ENCODE results near the gene PDIA6. TPM values are rescaled to one million over a fixed set of nuclear protein-coding genes. Genes with fewer than 3 reads are reported as not detected.

PDIA6 gene
- total RNA-seq, 4 donors from 2014 or later, result 81.6 to 131 (median 107) TPM

GRCh38 chr2:10833021-10833420 is 20.4 kb upstream of the PDIA6 start:
- peaks cover 0 to 15% (median 0%) of the 10 kb centered on the region in 3 donors for H3K4me1 ChIP-seq
- H3K36me3 ChIP-seq, result no peaks in the 10 kb centered on the region
- DNase-seq, result no peak
- no peak overlapping the region for H3K4me3 ChIP-seq
- intact Hi-C loops (cut with DNase I), result no loop called here
- TF ChIP-seq, protein P1, sequence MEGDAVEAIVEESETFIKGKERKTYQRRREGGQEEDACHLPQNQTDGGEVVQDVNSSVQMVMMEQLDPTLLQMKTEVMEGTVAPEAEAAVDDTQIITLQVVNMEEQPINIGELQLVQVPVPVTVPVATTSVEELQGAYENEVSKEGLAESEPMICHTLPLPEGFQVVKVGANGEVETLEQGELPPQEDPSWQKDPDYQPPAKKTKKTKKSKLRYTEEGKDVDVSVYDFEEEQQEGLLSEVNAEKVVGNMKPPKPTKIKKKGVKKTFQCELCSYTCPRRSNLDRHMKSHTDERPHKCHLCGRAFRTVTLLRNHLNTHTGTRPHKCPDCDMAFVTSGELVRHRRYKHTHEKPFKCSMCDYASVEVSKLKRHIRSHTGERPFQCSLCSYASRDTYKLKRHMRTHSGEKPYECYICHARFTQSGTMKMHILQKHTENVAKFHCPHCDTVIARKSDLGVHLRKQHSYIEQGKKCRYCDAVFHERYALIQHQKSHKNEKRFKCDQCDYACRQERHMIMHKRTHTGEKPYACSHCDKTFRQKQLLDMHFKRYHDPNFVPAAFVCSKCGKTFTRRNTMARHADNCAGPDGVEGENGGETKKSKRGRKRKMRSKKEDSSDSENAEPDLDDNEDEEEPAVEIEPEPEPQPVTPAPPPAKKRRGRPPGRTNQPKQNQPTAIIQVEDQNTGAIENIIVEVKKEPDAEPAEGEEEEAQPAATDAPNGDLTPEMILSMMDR (IDR thresholded peaks at IDR 0.05), result no peak
- TF ChIP-seq POLR2A (IDR thresholded peaks at IDR 0.05), result no peak
- peaks cover 0 to 80% (median 0%) of the 10 kb centered on the region in 4 donors for H3K27me3 ChIP-seq
- no peak overlapping the region for H3K27ac ChIP-seq
- no peaks in the 10 kb centered on the region for H3K9me3 ChIP-seq
- WGBS, 2 donors, result 84% methylated on average over 7 of the region's 10 CpGs; no CpG with 5 or more reads in 1 of the 2 donors

GRCh38 chr2:10832203-10832936 is 19.8 kb upstream of the PDIA6 start:
- Histone ChIP-seq H3K9me3 (no peaks in the 10 kb centered on the region), H3K4me1 (peaks cover 0 to 15% (median 0%) of the 10 kb centered on the region in 3 donors), H3K27me3 (peaks cover 0 to 81% (median 0%) of the 10 kb centered on the region in 4 donors), H3K27ac (no peak overlapping the region), H3K36me3 (no peaks in the 10 kb centered on the region), H3K4me3 (no peak overlapping the region)
- 6 to 25% methylated on average over 12 to 14 of the region's 30 CpGs for WGBS, 2 donors
- no peak for DNase-seq
- TF ChIP-seq POLR2A (IDR thresholded peaks at IDR 0.05), result no peak
- TF ChIP-seq, protein P1 (IDR thresholded peaks at IDR 0.05), result peak; percentile 90 to 98 (median 95)
- intact Hi-C loops (cut with DNase I), result no loop called here

GRCh38 chr2:10831400-10831985 is 18.9 kb upstream of the PDIA6 start:
- Histone ChIP-seq H3K36me3 (no peaks in the 10 kb centered on the region), H3K9me3 (no peaks in the 10 kb centered on the region), H3K4me3 (no peak overlapping the region), H3K27ac (no peak overlapping the region), H3K27me3 (peaks cover 0 to 81% (median 0%) of the 10 kb centered on the region in 4 donors), H3K4me1 (peaks cover 0 to 15% (median 0%) of the 10 kb centered on the region in 3 donors)
- TF ChIP-seq, protein P1 (IDR thresholded peaks at IDR 0.05), result no peak
- no peak for TF ChIP-seq POLR2A (IDR thresholded peaks at IDR 0.05)
- 46 to 51% methylated on average over 9 to 14 of the region's 16 CpGs for WGBS, 2 donors
- DNase-seq, result no peak
- intact Hi-C loops (cut with DNase I), result no loop called here

- no peak overlapping the region for H3K4me3 ChIP-seq
- H3K27me3 ChIP-seq, result peaks cover 0 to 86% (median 0%) of the 10 kb centered on the region in 4 donors
- H3K4me1 ChIP-seq, result peaks cover 0 to 15% (median 0%) of the 10 kb centered on the region in 3 donors
- 68 to 71% methylated on average over 23 to 26 of the region's 30 CpGs for WGBS, 2 donors
- no peaks in the 10 kb centered on the region for H3K36me3 ChIP-seq
- TF ChIP-seq POLR2A (IDR thresholded peaks at IDR 0.05), result no peak
- TF ChIP-seq, protein P1 (IDR thresholded peaks at IDR 0.05), result no peak
- H3K27ac ChIP-seq, result no peak overlapping the region
- DNase-seq, result no peak
- H3K9me3 ChIP-seq, result no peaks in the 10 kb centered on the region
- intact Hi-C loops (cut with DNase I), result no loop called here
Observed at GRCh38 chr2:10830641-10831399, 18.2 kb upstream of the PDIA6 start.
